Endodermal cell (in vitro differentiated cells): ENCODE data around the gene PHKB. TPM values are rescaled to one million over a fixed set of nuclear protein-coding genes. Genes with fewer than 3 reads are reported as not detected.
"Not testable (repeated sequence)": the region's sequence is repeated elsewhere in the genome, so short reads cannot be mapped to it uniquely, and the experiment has no call there.

Experiments
- DNase-seq: peaks from one replicate; pipeline ENCODE4 v3.0.0-alpha.2; 2017
- H3K27ac ChIP-seq: 2 replicates; pipeline ENCODE4 v1.5.1; 2013; ENCODE audit warnings: mild to moderate bottlenecking, low read depth, low read length, moderate library complexity
- H3K27me3 ChIP-seq: 2 replicates; pipeline ENCODE4 v1.6.1; 2013; ENCODE audit warnings: mild to moderate bottlenecking, low read length, moderate library complexity; ENCODE audit not compliant: insufficient read depth, control insufficient read depth, poor library complexity, severe bottlenecking
- H3K36me3 ChIP-seq: 2 replicates; pipeline ENCODE4 v1.7.0; 2013; ENCODE audit warnings: mild to moderate bottlenecking, low read length, moderate library complexity; ENCODE audit not compliant: control insufficient read depth, insufficient read depth
- H3K4me1 ChIP-seq: one replicate; pipeline ENCODE4 v1.7.0; 2013; ENCODE audit warnings: low read length; ENCODE audit not compliant: control insufficient read depth, insufficient read depth
- H3K4me3 ChIP-seq: 2 replicates; pipeline ENCODE4 v1.5.1; 2013; ENCODE audit warnings: mild to moderate bottlenecking, low read length, moderate library complexity
- H3K9ac ChIP-seq: 2 replicates; pipeline ENCODE4 v1.6.1; 2013; ENCODE audit warnings: mild to moderate bottlenecking, low read length, moderate library complexity; ENCODE audit not compliant: poor library complexity, severe bottlenecking; ENCODE audit errors: extremely low read depth
- H3K9me3 ChIP-seq: 2 replicates; pipeline ENCODE4 v1.6.1; 2013; ENCODE audit warnings: mild to moderate bottlenecking, low read length, moderate library complexity; ENCODE audit not compliant: control insufficient read depth
- H3K27ac Mint-ChIP-seq: 2 replicates; pipeline ENCODE4 v1.8.0; 2020; ENCODE audit warnings: mixed read lengths
- H3K27me3 Mint-ChIP-seq: 2 replicates; pipeline ENCODE4 v1.8.0; 2021; ENCODE audit warnings: mild to moderate bottlenecking, mixed read lengths; ENCODE audit not compliant: insufficient read depth
- H3K36me3 Mint-ChIP-seq: 2 replicates; pipeline ENCODE4 v1.8.0; 2020; ENCODE audit warnings: low read depth, mixed read lengths
- H3K4me1 Mint-ChIP-seq: 2 replicates; pipeline ENCODE4 v1.8.0; 2020; ENCODE audit warnings: mixed read lengths
- H3K4me3 Mint-ChIP-seq: 2 replicates; pipeline ENCODE4 v1.8.0; 2020; ENCODE audit warnings: mild to moderate bottlenecking, moderate library complexity, mixed read lengths
- H3K9me3 Mint-ChIP-seq: 2 replicates; pipeline ENCODE4 v1.8.0; 2020; ENCODE audit warnings: mild to moderate bottlenecking, mixed read lengths
- CTCF ChIP-seq: fragments of 200-600 bp; sonication (generic); conservative IDR thresholded peaks from 2 replicates; pipeline ENCODE4 v1.5.0; 2021; ENCODE audit warnings: antibody characterized with exemption, mild to moderate bottlenecking
- WGBS, 2 experiments: methylation state at CpG; one replicate each; pipeline versions ENCODE4 v1.1.5 to v1.1.7; 2013; ENCODE audit warnings: missing lambda C conversion rate in 2 of 2, mixed read lengths in 1 of 2; ENCODE audit not compliant: insufficient coverage in 1 of 2, insufficient read length in 1 of 2; 5-methylcytosine and 5-hydroxymethylcytosine counted together
- total RNA-seq, 2 donors: library from RNA; stranded (reverse); fragmentation: NEBNext Ultra II Directional in 1 of 2; extraction: Animal tissue kit (Norgen Biotek cat#: 25700) in 1 of 2; gene quantifications; 2 replicates in 1 of 2; 3 replicates in 1 of 2; pipeline ENCODE4 v1.2.1, GENCODE V29; 2021

The PHKB gene
- total RNA-seq, 2 donors from 2014 or later, result 51.0 to 71.8 TPM

DNA sequence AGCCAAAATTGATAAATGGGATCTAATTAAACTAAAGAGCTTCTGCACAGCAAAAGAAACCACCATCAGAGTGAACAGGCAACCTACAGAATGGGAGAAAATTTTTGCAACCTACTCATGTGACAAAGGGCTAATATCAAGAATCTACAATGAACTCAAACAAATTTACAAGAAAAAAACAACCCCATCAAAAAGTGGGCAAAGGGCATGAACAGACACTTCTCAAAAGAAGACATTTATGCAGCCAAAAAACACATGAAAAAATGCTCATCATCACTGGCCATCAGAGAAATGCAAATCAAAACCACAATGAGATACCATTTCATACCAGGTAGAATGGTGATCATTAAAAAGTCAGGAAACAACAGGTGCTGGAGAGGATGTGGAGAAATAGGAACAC is 18.2 kb upstream of the PHKB start:
- H3K27me3 ChIP-seq, H3K9ac ChIP-seq, H3K4me3 Mint-ChIP-seq, DNase-seq, H3K27ac Mint-ChIP-seq, H3K4me3 ChIP-seq, H3K4me1 ChIP-seq, H3K27me3 Mint-ChIP-seq, H3K4me1 Mint-ChIP-seq, H3K9me3 ChIP-seq, H3K27ac ChIP-seq: not testable (repeated sequence)
- peaks cover 21% of the 10 kb centered on the region for H3K36me3 ChIP-seq
- Mint-ChIP-seq H3K36me3 (peaks cover 61% of the 10 kb centered on the region), H3K9me3 (peaks cover 40% of the 10 kb centered on the region)

- no peak overlapping the region for H3K27ac ChIP-seq
Observed at GRCh38 chr16:47446431-47446830, 14.7 kb upstream of the PHKB start.

DNA sequence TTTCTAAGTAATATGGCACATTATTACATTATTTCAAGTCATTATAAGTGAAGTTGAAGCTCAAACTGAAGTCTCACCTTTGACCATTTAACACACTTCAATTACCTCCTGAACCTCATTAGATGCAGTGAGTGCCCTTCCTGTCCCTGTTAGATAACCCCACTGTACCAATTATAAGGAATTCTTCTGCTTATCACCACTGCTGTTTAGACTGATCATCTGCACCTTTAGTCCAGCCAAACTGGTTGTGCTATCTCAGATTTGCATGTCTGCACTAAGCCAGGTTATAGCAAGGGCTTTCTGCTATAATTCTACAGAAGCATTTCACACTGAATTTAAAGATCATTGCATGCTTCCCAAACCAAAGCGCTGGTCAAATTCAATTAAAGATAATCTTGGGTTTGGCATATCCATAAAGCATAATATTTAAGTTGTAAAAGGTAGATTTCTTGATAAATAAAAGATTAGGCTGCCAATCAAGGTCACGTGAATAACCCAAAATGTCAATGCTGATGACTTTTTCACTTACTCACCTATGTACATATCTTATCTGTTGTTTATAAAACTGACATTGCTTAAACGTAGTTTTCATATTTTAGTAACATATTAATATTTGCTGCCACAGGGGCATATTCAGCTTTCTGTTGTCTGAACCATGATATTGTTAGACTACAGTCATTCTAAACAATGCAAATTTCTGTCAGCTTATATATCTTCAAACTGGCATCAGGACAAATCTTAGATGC is 12.1 kb upstream of the PHKB start:
- Histone ChIP-seq H3K4me1 (no peaks in the 10 kb centered on the region), H3K4me3 (no peak overlapping the region), H3K9ac (no peak overlapping the region), H3K36me3 (peaks cover 78% of the 10 kb centered on the region), H3K9me3 (no peaks in the 10 kb centered on the region), H3K27me3 (no peaks in the 10 kb centered on the region), H3K27ac (no peak overlapping the region)
- Mint-ChIP-seq H3K9me3 (no peaks in the 10 kb centered on the region), H3K4me3 (no peak overlapping the region), H3K27ac (no peak overlapping the region), H3K4me1 (no peaks in the 10 kb centered on the region), H3K27me3 (no peaks in the 10 kb centered on the region), H3K36me3 (peaks cover 34% of the 10 kb centered on the region)
- DNase-seq, result no peak
- WGBS, 2 experiments, result 100% methylated on average over 2 to 3 of the region's 3 CpGs
- TF ChIP-seq CTCF, result no peak

More at GRCh38 chr16:47446431-47446830, 14.7 kb upstream of the PHKB start:
- Mint-ChIP-seq H3K27me3 (no peaks in the 10 kb centered on the region), H3K27ac (no peak overlapping the region), H3K4me1 (no peaks in the 10 kb centered on the region), H3K36me3 (peaks cover 43% of the 10 kb centered on the region), H3K9me3 (peaks cover 17% of the 10 kb centered on the region), H3K4me3 (no peak overlapping the region)
- Histone ChIP-seq H3K36me3 (peaks cover 52% of the 10 kb centered on the region), H3K27me3 (no peaks in the 10 kb centered on the region), H3K9ac (no peak overlapping the region), H3K9me3 (peaks cover 6% of the 10 kb centered on the region), H3K4me3 (no peak overlapping the region), H3K4me1 (no peaks in the 10 kb centered on the region)
- no peak for DNase-seq
- TF ChIP-seq CTCF, result no peak
- 91 to 94% methylated on average over 3 of the region's 3 CpGs for WGBS, 2 experiments

GRCh38 chr16:47449788-47450187 is 11.3 kb upstream of the PHKB start:
- no peaks in the 10 kb centered on the region for H3K9me3 Mint-ChIP-seq
- Histone ChIP-seq H3K4me1 (no peaks in the 10 kb centered on the region), H3K4me3 (no peak overlapping the region), H3K27ac (no peak overlapping the region), H3K9ac (no peak overlapping the region), H3K36me3 (peaks cover 80% of the 10 kb centered on the region), H3K27me3 (no peaks in the 10 kb centered on the region), H3K9me3 (no peaks in the 10 kb centered on the region)
- H3K27ac Mint-ChIP-seq, result no peak overlapping the region
- H3K36me3 Mint-ChIP-seq, result peaks cover 36% of the 10 kb centered on the region
- no peaks in the 10 kb centered on the region for H3K4me1 Mint-ChIP-seq
- 86 to 99% methylated on average over 2 of the region's 3 CpGs for WGBS, 2 experiments
- DNase-seq, result no peak
- no peaks in the 10 kb centered on the region for H3K27me3 Mint-ChIP-seq
- no peak for TF ChIP-seq CTCF
- no peak overlapping the region for H3K4me3 Mint-ChIP-seq
